H1 (cell line): ENCODE measurements around the gene EPSTI1. TPM values are rescaled to one million over a fixed set of nuclear protein-coding genes. Genes with fewer than 3 reads are reported as not detected.

ENCODE experiments used
- CTCF ChIA-PET: fragments of 300-600 bp; sonication (Branson Sonifier 250); formaldehyde crosslinking; loops from one replicate; lab custom pipeline; 2021; ENCODE audit not compliant: partially characterized antibody; lab: Charles Lee
- POLR2A ChIA-PET: fragments of 300-600 bp; sonication (Branson Sonifier 250); formaldehyde crosslinking; loops from one replicate; lab custom pipeline; 2021; ENCODE audit warnings: inconsistent platforms; ENCODE audit not compliant: partially characterized antibody; lab: Charles Lee
- DNase-seq, 2 experiments: peaks; one replicate each; pipeline versions ENCODE4 v3.0.0 to v3.0.0-alpha.2; 2010 to 2022; ENCODE audit warnings: low spot score in 2 of 2, low read depth in 1 of 2, mixed read lengths in 1 of 2
- FAIRE-seq: peaks from 2 replicates; lab custom pipeline; 2011; peaks lifted over from hg19 to GRCh38; lab: Jason Lieb, UNC
- H2AFZ ChIP-seq: 2 replicates; pipeline ENCODE4 v1.8.1; 2012; ENCODE audit warnings: low read length, inconsistent platforms
- H2AK5ac ChIP-seq: 2 replicates; pipeline ENCODE4 v1.6.1; 2013; ENCODE audit warnings: low read depth, low read length
- H2BK120ac ChIP-seq: replicated peaks from 2 replicates; pipeline ENCODE3; 2013; ENCODE audit warnings: low read depth, low read length, inconsistent platforms
- H2BK12ac ChIP-seq: 2 replicates; pipeline ENCODE4 v1.6.1; 2013; ENCODE audit warnings: low read depth, low read length
- H2BK15ac ChIP-seq: 2 replicates; pipeline ENCODE4 v1.6.1; 2013; ENCODE audit warnings: low read length
- H2BK20ac ChIP-seq: 2 replicates; pipeline ENCODE4 v1.6.1; 2013; ENCODE audit warnings: low read length
- H2BK5ac ChIP-seq: 2 replicates; pipeline ENCODE4 v1.6.1; 2013; ENCODE audit warnings: low read depth, low read length
- H3K14ac ChIP-seq: 2 replicates; pipeline ENCODE4 v1.6.1; 2013; ENCODE audit warnings: inconsistent platforms; ENCODE audit not compliant: insufficient read length
- H3K18ac ChIP-seq: 2 replicates; pipeline ENCODE4 v1.6.1; 2013; ENCODE audit warnings: low read length; ENCODE audit errors: extremely low read depth
- H3K23ac ChIP-seq: 2 replicates; pipeline ENCODE4 v1.6.1; 2013; ENCODE audit warnings: inconsistent platforms; ENCODE audit not compliant: insufficient read length
- H3K23me2 ChIP-seq: 2 replicates; pipeline ENCODE4 v1.6.1; 2013; ENCODE audit warnings: low read depth, low read length
- H3K27ac ChIP-seq: 2 replicates; pipeline ENCODE4 v1.6.1; 2011; ENCODE audit warnings: low read depth, low read length, inconsistent platforms
- H3K27me3 ChIP-seq, 4 experiments: replicated peaks in 1 of 4; 1 replicate in 1 of 4; 2 replicates in 3 of 4; pipeline versions ENCODE4 v1.6.1 to v1.8.1; 2011 to 2013; ENCODE audit warnings: low read length in 3 of 4, mild to moderate bottlenecking in 3 of 4, inconsistent platforms in 2 of 4, mixed read lengths in 2 of 4, moderate library complexity in 1 of 4; ENCODE audit not compliant: control insufficient read depth in 3 of 4, insufficient read depth in 3 of 4; ENCODE audit errors: extremely low read depth in 1 of 4
- H3K36me3 ChIP-seq, 4 experiments: 2 replicates each; pipeline versions ENCODE4 v1.6.1 to v1.8.1; 2011 to 2013; ENCODE audit warnings: mild to moderate bottlenecking in 4 of 4, low read length in 3 of 4, moderate library complexity in 2 of 4, control low read depth in 1 of 4, inconsistent platforms in 1 of 4; ENCODE audit not compliant: insufficient read depth in 4 of 4, control insufficient read depth in 2 of 4
- H3K4ac ChIP-seq: replicated peaks from 2 replicates; pipeline ENCODE3; 2013; ENCODE audit warnings: low read length, low read depth, mixed read lengths, inconsistent platforms; ENCODE audit not compliant: insufficient read length
- H3K4me1 ChIP-seq, 4 experiments: replicated peaks in 1 of 4; 1 replicate in 1 of 4; 2 replicates in 3 of 4; pipeline versions ENCODE4 v1.6.1 to v1.8.1; 2011 to 2013; ENCODE audit warnings: low read length in 3 of 4, inconsistent platforms in 2 of 4, mixed read lengths in 1 of 4; ENCODE audit not compliant: insufficient read depth in 4 of 4, control insufficient read depth in 3 of 4
- H3K4me2 ChIP-seq, 2 experiments: 2 replicates each; pipeline versions ENCODE4 v1.6.1 to v1.8.1; 2011 to 2013; ENCODE audit warnings: low read depth in 2 of 2, low read length in 2 of 2, control low read depth in 1 of 2, inconsistent platforms in 1 of 2, mild to moderate bottlenecking in 1 of 2; ENCODE audit not compliant: insufficient read depth in 1 of 2
- H3K4me3 ChIP-seq, 4 experiments: fragments of 200-600, 300-600 bp in 1 of 4; sonication (generic), shearing (Covaris generic), sonication (Bioruptor Twin) in 1 of 4; 2 replicates each; pipeline versions ENCODE4 v1.5.1 to v1.8.1; 2011 to 2016; ENCODE audit warnings: low read length in 4 of 4, low read depth in 3 of 4, control low read depth in 2 of 4, inconsistent platforms in 2 of 4, mild to moderate bottlenecking in 2 of 4, mixed read lengths in 1 of 4, moderate library complexity in 1 of 4; ENCODE audit not compliant: insufficient read depth in 2 of 4; ENCODE audit errors: extremely low read depth in 1 of 4
- H3K56ac ChIP-seq: replicated peaks from 2 replicates; pipeline ENCODE3; 2013; ENCODE audit warnings: low read depth, mild to moderate bottlenecking, mixed read lengths, low read length, inconsistent platforms; ENCODE audit not compliant: insufficient read length
- H3K79me1 ChIP-seq: 2 replicates; pipeline ENCODE4 v1.6.1; 2013; ENCODE audit warnings: low read depth, low read length, control low read depth
- H3K79me2 ChIP-seq, 2 experiments: 2 replicates each; pipeline versions ENCODE4 v1.6.1 to v1.8.1; 2012 to 2013; ENCODE audit warnings: low read length in 2 of 2, mild to moderate bottlenecking in 2 of 2, inconsistent platforms in 1 of 2; ENCODE audit not compliant: insufficient read depth in 2 of 2, control insufficient read depth in 1 of 2
- H3K9ac ChIP-seq, 4 experiments: replicated peaks in 1 of 4; 1 replicate in 1 of 4; 2 replicates in 3 of 4; pipeline versions ENCODE4 v1.6.1 to v1.8.1; 2011 to 2013; ENCODE audit warnings: low read depth in 3 of 4, low read length in 3 of 4, control low read depth in 2 of 4, mild to moderate bottlenecking in 2 of 4, moderate library complexity in 2 of 4, inconsistent platforms in 1 of 4; ENCODE audit errors: extremely low read depth in 1 of 4
- H3K9me3 ChIP-seq, 2 experiments: 2 replicates each; pipeline versions ENCODE4 v1.6.1 to v1.8.1; 2012 to 2013; ENCODE audit warnings: mild to moderate bottlenecking in 2 of 2, moderate library complexity in 2 of 2, control low read depth in 1 of 2, inconsistent platforms in 1 of 2, low read depth in 1 of 2, low read length in 1 of 2, mixed read lengths in 1 of 2; ENCODE audit not compliant: insufficient read depth in 2 of 2
- H4K20me1 ChIP-seq, 2 experiments: replicated peaks in 1 of 2; 2 replicates each; pipeline versions ENCODE3 to v1.8.1; 2011 to 2013; ENCODE audit warnings: inconsistent platforms in 2 of 2, low read length in 2 of 2, mild to moderate bottlenecking in 1 of 2; ENCODE audit not compliant: insufficient read depth in 2 of 2, control insufficient read depth in 1 of 2
- H4K5ac ChIP-seq: 2 replicates; pipeline ENCODE4 v1.6.1; 2013; ENCODE audit warnings: low read length, low read depth, mixed read lengths, inconsistent platforms; ENCODE audit not compliant: insufficient read length
- H4K8ac ChIP-seq: 2 replicates; pipeline ENCODE4 v1.8.0; 2013; ENCODE audit warnings: mild to moderate bottlenecking, moderate library complexity, low read length, inconsistent platforms; ENCODE audit not compliant: insufficient read depth; ENCODE audit errors: extremely low read depth
- H4K91ac ChIP-seq: replicated peaks from 2 replicates; pipeline ENCODE3; 2013; ENCODE audit warnings: low read length, mixed read lengths, inconsistent platforms; ENCODE audit not compliant: insufficient read length
- CEBPB ChIP-seq: IDR thresholded peaks from 2 replicates; pipeline ENCODE4 v1.6.1; 2012; ENCODE audit warnings: low read depth, low read length
- CREB1 ChIP-seq: IDR thresholded peaks from 2 replicates; pipeline ENCODE4 v1.6.1; 2012; ENCODE audit warnings: inconsistent platforms
- EP300 ChIP-seq, 2 experiments: IDR thresholded peaks; 1 replicate in 1 of 2; 2 replicates in 1 of 2; pipeline ENCODE4 v1.6.1; 2011 to 2012; ENCODE audit warnings: low read depth in 2 of 2, low read length in 2 of 2, mild to moderate bottlenecking in 2 of 2, borderline replicate concordance in 1 of 2, inconsistent platforms in 1 of 2, moderate library complexity in 1 of 2
- HDAC2 ChIP-seq, 2 experiments: fragments of 300-600 bp in 1 of 2; sonication (generic) in 1 of 2; IDR thresholded peaks; 2 replicates each; pipeline ENCODE4 v1.6.1; 2011 to 2012; ENCODE audit warnings: low read depth in 2 of 2, low read length in 2 of 2, mild to moderate bottlenecking in 2 of 2, moderate library complexity in 2 of 2, borderline replicate concordance in 1 of 2, inconsistent platforms in 1 of 2
- JUND ChIP-seq: IDR thresholded peaks from 2 replicates; pipeline ENCODE4 v1.6.1; 2011; ENCODE audit warnings: mild to moderate bottlenecking, improper control_type of control experiment, low read length
- POU5F1 ChIP-seq: IDR thresholded peaks from 2 replicates; pipeline ENCODE4 v1.6.1; 2011; ENCODE audit warnings: low read depth, mild to moderate bottlenecking, low read length, moderate library complexity
- SAP30 ChIP-seq: fragments of 300-600 bp; sonication (generic); IDR thresholded peaks from 2 replicates; pipeline ENCODE4 v1.7.1; 2012; ENCODE audit warnings: low read length, moderate library complexity, mild to moderate bottlenecking, inconsistent platforms; ENCODE audit not compliant: insufficient read depth, insufficient replicate concordance
- SIN3A ChIP-seq, 2 experiments: IDR thresholded peaks in 1 of 2; conservative IDR thresholded peaks in 1 of 2; 2 replicates each; pipeline ENCODE4 v1.6.1; 2011 to 2012; ENCODE audit warnings: low read length in 2 of 2, improper control_type of control experiment in 1 of 2, low read depth in 1 of 2, mild to moderate bottlenecking in 1 of 2
- TEAD4 ChIP-seq: IDR thresholded peaks from 2 replicates; pipeline ENCODE4 v1.6.1; 2012; ENCODE audit warnings: low read depth, low read length, inconsistent platforms, mixed read lengths
- WGBS, 2 experiments: shearing (Covaris generic) in 1 of 2; methylation state at CpG; one replicate each; pipeline versions ENCODE4 v1.1.6 to v1.1.7; 2013 to 2015; ENCODE audit warnings: low lambda C conversion rate in 2 of 2, mixed read lengths in 2 of 2, inconsistent platforms in 1 of 2, low coverage in 1 of 2, missing lambda C conversion rate in 1 of 2; ENCODE audit not compliant: insufficient replicate concordance in 2 of 2, insufficient coverage in 1 of 2, insufficient read length in 1 of 2; ENCODE audit errors: extremely low coverage in 1 of 2, missing lambda C conversion rate in 1 of 2; 5-methylcytosine and 5-hydroxymethylcytosine counted together
- polyA plus RNA-seq, 7 experiments: library from polyadenylated mRNA; depleted of rRNA in 3 of 7; stranded (reverse) in 5 of 7; unstranded in 2 of 7; fragments of >200 nt in 5 of 7; fragments of 200-250 nt in 2 of 7; gene quantifications; 1 replicate in 5 of 7; 2 replicates in 1 of 7; 4 replicates in 1 of 7; pipeline versions ENCODE4 v1.2.1 to v1.2.3, GENCODE V29; 2011 to 2013; ENCODE audit warnings: missing spikeins in 2 of 7, mixed read lengths in 2 of 7
- total RNA-seq: library from RNA; stranded (reverse); fragmentation: NEBNext Ultra II Directional; extraction: Animal tissue kit (Norgen Biotek cat#: 25700); gene quantifications from 2 replicates; pipeline ENCODE4 v1.2.1, GENCODE V29; 2021
- TF ChIP-seq, protein P1 (sequence below): IDR thresholded peaks from 2 replicates; pipeline ENCODE4 v1.6.1; 2011; ENCODE audit warnings: low read depth, mild to moderate bottlenecking, low read length; ENCODE audit not compliant: insufficient read depth

The EPSTI1 gene
- total and polyA plus RNA-seq, 2 of the 8 experiments (the other 6 are each of a cell fraction or from before 2014, with no cell fraction given), result 0.23 to 0.37 TPM

GRCh38 chr13:42876270-42876714 is 115.7 kb downstream of the EPSTI1 start:
- H2AFZ ChIP-seq, result no peak overlapping the region
- H4K91ac ChIP-seq, result no peak overlapping the region
- H2BK20ac ChIP-seq, result 0 out of 2 replicates have a peak overlapping the region, but pooled peaks have one; percentile 81
- 0 out of 2 replicates have a peak overlapping the region, but pooled peaks have one; percentile 46 for H2BK15ac ChIP-seq
- H4K20me1 ChIP-seq, result no peaks in the 10 kb centered on the region
- no peak overlapping the region for H3K56ac ChIP-seq
- H3K27ac ChIP-seq, result 0 out of 2 replicates have a peak overlapping the region, but pooled peaks have one; percentile 39
- FAIRE-seq, result peak; percentile 79
- H2BK120ac ChIP-seq, result peak overlapping the region; percentile 5
- ChIA-PET CTCF (interaction anchor here (1.0 to 2.0 kb wide), 8 partner anchors 11 to 929 kb away, joined by 3 to 10 read pairs (median 4); no protein-coding TSS in a partner anchor), POLR2A (interaction anchor here (0.5 to 10.6 kb wide), 7 partner anchors 10 to 95 kb away, joined by 3 to 142 read pairs (median 6); no protein-coding TSS in a partner anchor)
- H2AK5ac ChIP-seq, result peak overlapping the region; percentile 55; the same call in 1 of the 2 replicates
- DNase-seq, result peak in 1 of 2 experiments; percentile 33
- H3K79me1 ChIP-seq, result no peaks in the 10 kb centered on the region
- H3K9me3 ChIP-seq, result no peaks in the 10 kb centered on the region; a peak in 1 of 4 replicates
- peaks cover 7 to 21% (median 16%) of the 10 kb centered on the region in 4 experiments; a peak in 6 of 7 replicates for H3K4me1 ChIP-seq
- H3K4me2 ChIP-seq, result peak overlapping the region; percentile 74 to 84
- no peak overlapping the region for H4K8ac ChIP-seq
- peak overlapping the region; percentile 98; the same call in 1 of the 2 replicates for H2BK5ac ChIP-seq
- peak overlapping the region in 1 of 4 experiments; percentile 6; a peak in 1 of 7 replicates for H3K9ac ChIP-seq
- 0% methylated on average over 1 of the region's 1 CpG; no CpG with 5 or more reads in 1 of the 2 experiments for WGBS, 2 experiments
- H3K79me2 ChIP-seq, result peaks cover 0 to 23% of the 10 kb centered on the region in 2 experiments; a peak in 2 of 4 replicates
- no peak overlapping the region for H3K14ac ChIP-seq
- TF ChIP-seq, protein P1, sequence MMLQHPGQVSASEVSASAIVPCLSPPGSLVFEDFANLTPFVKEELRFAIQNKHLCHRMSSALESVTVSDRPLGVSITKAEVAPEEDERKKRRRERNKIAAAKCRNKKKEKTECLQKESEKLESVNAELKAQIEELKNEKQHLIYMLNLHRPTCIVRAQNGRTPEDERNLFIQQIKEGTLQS, result peak; percentile 45; the same call in 1 of the 2 replicates
- TF ChIP-seq HDAC2 (IDR thresholded peaks at IDR 0.05; ENCODE audit: borderline replicate concordance in 1 of 2, low read depth in 2 of 2, low read length in 2 of 2) (no peak), SAP30 (no peak), SIN3A (conservative IDR thresholded peaks at IDR 0.05 in 1 of 2, IDR thresholded peaks at IDR 0.05 in 1 of 2; ENCODE audit: low read depth in 1 of 2, low read length in 2 of 2) (peak in 1 of 2 experiments; percentile 42; a peak in 1 of 4 replicates), CEBPB (peak; percentile 65; the same call in 1 of the 2 replicates), JUND (no peak), POU5F1 (0 out of 2 replicates have a peak, but pooled peaks have one; percentile 55), TEAD4 (peak; percentile 28; the same call in 1 of the 2 replicates), EP300 (IDR thresholded peaks at IDR 0.05; ENCODE audit: borderline replicate concordance in 1 of 2, low read depth in 2 of 2, low read length in 2 of 2) (peak in 1 of 2 experiments; percentile 44; a peak in 1 of 3 replicates), CREB1 (peak; percentile 33; the same call in 1 of the 2 replicates)
- TF ChIP-seq, all 59 proteins: peak for 7
- Histone ChIP-seq H3K27me3 (no peaks in the 10 kb centered on the region; a peak in 2 of 7 replicates), H2BK12ac (peak overlapping the region; percentile 100; the same call in 1 of the 2 replicates), H3K23ac (no peak overlapping the region), H3K23me2 (peaks cover 4% of the 10 kb centered on the region), H4K5ac (no peak overlapping the region), H3K4me3 (peak overlapping the region in 2 of 4 experiments; percentile 6 to 50; a peak in 4 of 8 replicates), H3K36me3 (no peaks in the 10 kb centered on the region), H3K4ac (no peak overlapping the region), H3K18ac (peak overlapping the region; percentile 92; the same call in 1 of the 2 replicates)
